PFSK-1 (cell line): ENCODE measurements around the gene ERI3.

Experiments
- FOXP2 ChIP-seq: optimal IDR thresholded peaks from 2 replicates; pipeline ENCODE3; 2011; ENCODE audit warnings: borderline replicate concordance, control low read depth, inconsistent platforms; ENCODE audit not compliant: insufficient read depth; ENCODE audit errors: extremely low read length, extremely low read depth
- POLR2AphosphoS5 ChIP-seq: IDR thresholded peaks from 2 replicates; pipeline ENCODE4 v1.6.1; 2012; ENCODE audit warnings: low read depth, mild to moderate bottlenecking, control low read depth, low read length, moderate library complexity
- SIN3A ChIP-seq: IDR thresholded peaks from 2 replicates; pipeline ENCODE4 v1.6.1; 2012; ENCODE audit warnings: mild to moderate bottlenecking, low read length, moderate library complexity, borderline replicate concordance; ENCODE audit not compliant: insufficient read depth
- TAF1 ChIP-seq: IDR thresholded peaks from 2 replicates; pipeline ENCODE4 v1.6.1; 2012; ENCODE audit warnings: low read length, control low read depth, borderline replicate concordance; ENCODE audit not compliant: insufficient read depth
- TF ChIP-seq, protein P1 (sequence below), 2 experiments: IDR thresholded peaks; 2 replicates each; pipeline versions ENCODE4 v1.6.1 to v1.8.0; 2011 to 2012; ENCODE audit warnings: low read depth in 2 of 2, low read length in 2 of 2, control low read depth in 1 of 2, inconsistent platforms in 1 of 2, mild to moderate bottlenecking in 1 of 2, moderate library complexity in 1 of 2; ENCODE audit not compliant: insufficient read depth in 1 of 2

Gene ERI3

DNA sequence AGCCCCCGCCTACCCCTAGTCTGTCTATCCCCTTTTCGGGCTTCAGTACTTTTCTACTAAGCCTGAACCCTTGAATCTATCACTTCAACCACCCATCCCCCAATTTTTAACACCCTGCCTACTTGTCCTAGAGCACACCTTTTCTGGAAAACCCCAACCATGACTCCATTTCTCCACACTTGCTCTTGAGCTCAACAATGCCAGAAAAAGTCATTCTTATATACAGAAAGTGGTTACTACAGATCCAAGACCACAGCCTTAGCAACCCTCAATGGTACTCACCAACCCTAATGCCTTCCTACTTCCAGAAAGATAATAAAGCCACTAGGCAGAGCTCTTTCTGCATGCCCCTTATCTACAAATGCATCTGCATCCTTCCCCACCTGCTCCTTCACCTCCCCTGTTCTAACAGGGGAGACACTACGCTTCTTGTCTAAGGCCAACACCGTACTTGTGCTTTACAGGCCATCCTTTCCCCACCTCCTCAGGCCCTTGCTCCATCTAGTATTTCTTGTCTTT is 100.6 kb downstream of the ERI3 start:
- no peak for TF ChIP-seq FOXP2
- no peak for TF ChIP-seq TAF1
- TF ChIP-seq, protein P1, sequence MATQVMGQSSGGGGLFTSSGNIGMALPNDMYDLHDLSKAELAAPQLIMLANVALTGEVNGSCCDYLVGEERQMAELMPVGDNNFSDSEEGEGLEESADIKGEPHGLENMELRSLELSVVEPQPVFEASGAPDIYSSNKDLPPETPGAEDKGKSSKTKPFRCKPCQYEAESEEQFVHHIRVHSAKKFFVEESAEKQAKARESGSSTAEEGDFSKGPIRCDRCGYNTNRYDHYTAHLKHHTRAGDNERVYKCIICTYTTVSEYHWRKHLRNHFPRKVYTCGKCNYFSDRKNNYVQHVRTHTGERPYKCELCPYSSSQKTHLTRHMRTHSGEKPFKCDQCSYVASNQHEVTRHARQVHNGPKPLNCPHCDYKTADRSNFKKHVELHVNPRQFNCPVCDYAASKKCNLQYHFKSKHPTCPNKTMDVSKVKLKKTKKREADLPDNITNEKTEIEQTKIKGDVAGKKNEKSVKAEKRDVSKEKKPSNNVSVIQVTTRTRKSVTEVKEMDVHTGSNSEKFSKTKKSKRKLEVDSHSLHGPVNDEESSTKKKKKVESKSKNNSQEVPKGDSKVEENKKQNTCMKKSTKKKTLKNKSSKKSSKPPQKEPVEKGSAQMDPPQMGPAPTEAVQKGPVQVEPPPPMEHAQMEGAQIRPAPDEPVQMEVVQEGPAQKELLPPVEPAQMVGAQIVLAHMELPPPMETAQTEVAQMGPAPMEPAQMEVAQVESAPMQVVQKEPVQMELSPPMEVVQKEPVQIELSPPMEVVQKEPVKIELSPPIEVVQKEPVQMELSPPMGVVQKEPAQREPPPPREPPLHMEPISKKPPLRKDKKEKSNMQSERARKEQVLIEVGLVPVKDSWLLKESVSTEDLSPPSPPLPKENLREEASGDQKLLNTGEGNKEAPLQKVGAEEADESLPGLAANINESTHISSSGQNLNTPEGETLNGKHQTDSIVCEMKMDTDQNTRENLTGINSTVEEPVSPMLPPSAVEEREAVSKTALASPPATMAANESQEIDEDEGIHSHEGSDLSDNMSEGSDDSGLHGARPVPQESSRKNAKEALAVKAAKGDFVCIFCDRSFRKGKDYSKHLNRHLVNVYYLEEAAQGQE (IDR thresholded peaks at IDR 0.05; ENCODE audit: insufficient read depth in 1 of 2, low read depth in 2 of 2, low read length in 2 of 2), result no peak
- TF ChIP-seq SIN3A, result no peak
- no peak for TF ChIP-seq POLR2AphosphoS5

DNA sequence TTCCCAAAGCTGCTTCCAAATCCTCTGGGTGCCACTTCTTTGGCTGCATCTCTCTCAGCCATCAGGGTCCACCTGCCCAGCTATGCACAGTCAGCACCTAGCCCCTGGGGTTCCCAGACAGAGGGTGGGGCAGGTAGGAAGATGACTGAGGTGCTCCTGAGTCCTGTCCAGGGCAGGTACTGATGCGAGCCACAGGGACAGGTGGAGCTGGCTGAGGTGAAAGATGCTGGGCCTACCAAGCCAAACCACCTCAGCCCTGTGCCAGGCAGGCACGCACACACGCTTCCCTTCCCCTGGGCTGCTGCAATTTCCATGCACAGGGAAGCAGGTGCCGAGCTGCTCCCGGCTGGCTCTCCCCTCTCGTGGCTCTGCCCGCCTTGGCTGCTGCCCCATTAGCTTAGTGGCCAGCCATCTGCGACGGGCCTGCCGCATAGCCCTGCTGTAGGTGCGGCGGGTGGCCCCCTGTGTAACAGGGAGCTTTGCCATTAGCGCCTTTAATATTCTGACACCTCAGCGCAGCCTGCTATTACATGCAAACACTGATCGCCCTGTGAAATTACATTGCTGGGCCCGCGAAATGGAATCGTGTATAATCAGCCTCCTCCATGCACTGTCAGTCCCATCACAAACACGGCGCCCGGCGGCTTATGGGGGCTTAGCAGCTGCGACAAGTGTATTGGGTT is 102.9 kb downstream of the ERI3 start:
- TF ChIP-seq FOXP2, result no peak
- TF ChIP-seq TAF1, result no peak
- TF ChIP-seq SIN3A, result no peak
- TF ChIP-seq POLR2AphosphoS5, result no peak
- TF ChIP-seq, protein P1 (IDR thresholded peaks at IDR 0.05; ENCODE audit: insufficient read depth in 1 of 2, low read depth in 2 of 2, low read length in 2 of 2), result no peak

DNA sequence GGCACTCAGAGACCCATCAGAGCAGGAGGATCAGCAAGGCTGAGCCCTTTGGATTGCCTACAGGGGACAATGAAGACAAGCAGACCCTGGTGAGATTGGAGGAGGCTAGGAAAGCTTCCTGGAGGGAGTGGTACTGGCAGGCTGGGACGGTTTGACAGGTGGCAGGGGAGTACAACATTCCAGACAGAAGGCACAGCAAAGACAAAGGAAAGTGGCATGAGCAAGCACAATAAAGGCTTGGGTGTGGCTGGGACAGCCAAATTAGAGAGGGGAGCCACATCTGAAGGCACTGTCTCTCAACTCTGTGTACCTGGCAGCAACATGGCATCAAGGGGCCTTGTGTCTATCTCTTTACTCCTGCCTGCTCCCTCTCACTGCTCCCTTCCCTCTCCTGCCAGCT is 103.6 kb downstream of the ERI3 start:
- TF ChIP-seq TAF1, result no peak

DNA sequence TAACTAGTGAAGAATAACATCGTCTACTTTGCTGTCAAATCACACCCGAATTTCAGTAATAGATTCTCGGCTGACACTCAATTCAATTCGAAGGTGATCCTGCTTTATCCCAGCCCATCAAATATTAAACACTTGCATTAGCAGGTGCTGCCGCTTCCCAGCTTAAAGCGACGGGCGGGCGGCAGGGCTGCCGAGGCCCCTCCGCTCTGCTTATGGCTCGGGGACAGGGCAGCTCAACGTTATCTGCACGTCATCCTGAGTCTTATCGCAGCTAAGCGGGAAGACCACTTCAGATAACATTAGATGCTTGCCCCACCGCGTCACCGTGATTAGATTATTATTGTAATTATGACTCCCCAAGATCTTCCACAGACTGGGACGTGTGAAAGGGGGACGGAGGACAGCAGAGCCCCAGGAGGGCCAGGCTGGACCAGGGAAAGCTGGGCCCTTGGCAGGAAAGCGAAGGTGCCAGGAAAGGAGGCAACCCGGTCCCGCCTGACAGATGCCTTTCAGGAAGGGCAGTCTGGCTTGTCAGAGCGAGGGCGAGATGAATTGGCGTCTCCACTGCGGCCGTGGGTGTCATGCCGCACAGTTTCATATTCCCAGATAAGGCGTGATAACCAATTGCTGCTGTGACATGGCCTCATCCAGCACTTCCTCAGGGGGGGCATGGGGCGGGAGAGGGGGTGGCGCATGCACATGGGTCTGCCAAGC is 104.8 kb downstream of the ERI3 start:
- TF ChIP-seq POLR2AphosphoS5 (no peak), TAF1 (no peak), FOXP2 (no peak), SIN3A (no peak)
- TF ChIP-seq, protein P1 (IDR thresholded peaks at IDR 0.05; ENCODE audit: insufficient read depth in 1 of 2, low read depth in 2 of 2, low read length in 2 of 2), result no peak

DNA sequence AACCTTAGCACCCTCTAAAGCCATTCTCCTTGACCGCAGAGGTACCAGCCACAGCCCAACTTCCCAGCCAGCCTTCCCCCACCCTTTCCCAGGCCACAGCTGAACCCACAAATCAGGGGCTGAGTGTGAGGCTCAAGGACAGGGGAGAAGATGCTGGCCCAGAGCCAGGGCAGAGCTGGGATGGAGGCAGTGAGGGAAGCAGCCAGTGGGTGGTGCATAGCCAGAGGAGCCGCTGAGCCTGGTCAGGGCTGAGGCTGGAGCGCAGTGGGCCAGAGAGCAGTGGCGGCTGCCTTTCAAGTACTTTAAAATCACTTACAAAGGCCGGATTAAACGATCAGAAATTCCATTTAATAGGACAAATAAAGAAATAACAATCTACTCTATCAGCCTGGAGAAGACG is 105.5 kb downstream of the ERI3 start:
- TF ChIP-seq SIN3A, result no peak
- TF ChIP-seq FOXP2, result no peak
- TF ChIP-seq POLR2AphosphoS5, result no peak
- no peak for TF ChIP-seq TAF1
- TF ChIP-seq, protein P1 (IDR thresholded peaks at IDR 0.05; ENCODE audit: insufficient read depth in 1 of 2, low read depth in 2 of 2, low read length in 2 of 2), result no peak
